ENCODE measurements around the gene NOM1.
"Not testable (repeated sequence)": the region's sequence is repeated elsewhere in the genome, so short reads cannot be mapped to it uniquely, and the experiment has no call there.

The NOM1 gene

DNA sequence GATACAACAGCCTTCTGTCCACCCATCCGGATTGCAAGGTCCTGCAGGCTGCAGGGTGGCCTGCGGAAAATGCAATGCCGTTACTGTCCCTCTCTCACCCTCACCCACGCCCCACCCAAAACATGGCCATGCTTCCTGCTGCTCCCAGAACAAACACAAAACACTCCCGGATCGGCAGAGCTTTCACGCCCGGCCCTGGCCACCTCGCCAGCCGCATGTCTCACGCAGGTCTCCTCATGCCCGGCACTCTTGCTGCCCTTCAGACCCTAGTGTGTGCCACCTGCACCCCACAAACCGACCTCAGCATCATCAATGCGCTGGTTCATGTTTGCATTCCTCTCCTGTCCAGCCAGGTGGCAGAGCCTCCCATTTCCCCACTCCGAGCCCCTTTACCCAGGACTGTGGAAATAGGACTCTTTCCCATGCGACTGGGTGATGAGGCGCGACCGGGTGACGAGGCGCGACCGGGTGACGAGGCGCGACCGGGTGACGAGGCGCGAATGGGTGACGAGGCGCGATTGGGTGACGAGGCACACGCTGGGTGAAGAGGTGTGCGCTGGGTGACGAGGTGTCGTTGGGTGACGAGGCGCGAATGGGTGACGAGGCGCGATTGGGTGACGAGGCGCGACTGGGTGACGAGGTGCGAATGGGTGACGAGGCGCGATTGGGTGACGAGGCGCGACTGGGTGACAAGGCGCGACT lies 8.9 kb upstream of the NOM1 start:
- no peak for DNase-seq

GRCh38 chr7:156941393-156942182 lies 7.9 kb upstream of the NOM1 start:
- DNase-seq, result no peak

DNA sequence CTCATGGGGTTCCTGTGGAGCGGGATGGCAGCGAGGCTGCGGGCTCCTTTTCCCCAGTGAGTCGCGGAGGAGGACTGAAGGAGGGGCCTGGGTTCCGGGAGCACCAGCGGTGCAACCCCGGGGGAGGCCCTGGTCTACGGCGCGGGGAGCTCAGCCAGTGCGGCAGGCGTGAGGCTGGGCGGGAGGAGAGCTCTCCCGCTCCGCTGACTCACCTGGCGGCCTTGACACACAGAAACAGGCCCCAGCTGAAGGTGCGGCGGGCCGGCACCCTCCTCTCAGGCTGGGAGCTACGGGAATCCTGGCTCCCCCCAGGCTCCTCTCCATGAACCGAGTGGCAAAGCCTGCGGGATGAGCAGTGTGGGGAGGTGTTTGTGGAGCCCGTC lies 6.8 kb upstream of the NOM1 start:
- DNase-seq, result no peak

- no peak for DNase-seq
Measured at GRCh38 chr7:156943091-156944041, 6.1 kb upstream of the NOM1 start.

DNA sequence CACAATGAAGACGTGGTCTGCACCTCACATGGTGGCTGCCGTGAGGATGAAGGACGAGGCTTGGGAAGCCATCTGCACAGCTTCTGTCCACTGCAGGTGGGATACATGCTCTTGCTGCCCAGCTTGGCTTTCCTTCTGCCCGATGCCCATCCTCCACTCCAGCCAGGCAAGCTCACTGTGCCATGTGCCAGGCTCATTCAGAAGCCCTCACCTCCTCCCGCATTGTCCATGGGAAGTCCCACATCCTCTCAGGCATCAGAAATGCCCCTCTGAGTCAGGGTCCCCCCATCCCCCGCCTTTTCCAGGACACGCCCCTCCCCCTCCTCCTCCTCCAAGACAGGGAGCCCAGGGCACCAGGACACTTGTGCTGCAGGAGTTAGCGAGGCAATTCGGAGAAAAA lies 4.6 kb upstream of the NOM1 start:
- DNase-seq, result no peak

- no peak for DNase-seq
Measured at GRCh38 chr7:156947120-156947843, 2.2 kb upstream of the NOM1 start.

DNA sequence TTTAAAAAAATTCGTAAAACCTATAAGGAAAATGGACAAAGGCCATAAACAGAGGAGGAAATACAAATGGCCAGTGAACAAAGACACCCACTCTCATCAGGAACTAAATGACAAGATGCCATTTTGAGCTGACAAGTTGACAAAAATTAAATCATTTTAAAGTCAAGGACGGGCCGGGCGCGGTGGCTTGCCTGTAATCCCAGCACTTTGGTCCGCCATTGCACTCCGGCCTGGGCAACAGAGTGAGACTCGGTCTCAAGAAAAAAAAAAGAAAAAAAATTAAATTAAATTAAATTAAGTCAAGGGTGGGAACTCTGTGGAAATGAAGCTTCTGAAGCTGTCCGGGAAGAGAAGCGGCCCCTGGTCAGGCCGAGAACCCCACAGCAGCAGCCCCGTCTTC lies 1.2 kb upstream of the NOM1 start:
- no peak for DNase-seq

DNA sequence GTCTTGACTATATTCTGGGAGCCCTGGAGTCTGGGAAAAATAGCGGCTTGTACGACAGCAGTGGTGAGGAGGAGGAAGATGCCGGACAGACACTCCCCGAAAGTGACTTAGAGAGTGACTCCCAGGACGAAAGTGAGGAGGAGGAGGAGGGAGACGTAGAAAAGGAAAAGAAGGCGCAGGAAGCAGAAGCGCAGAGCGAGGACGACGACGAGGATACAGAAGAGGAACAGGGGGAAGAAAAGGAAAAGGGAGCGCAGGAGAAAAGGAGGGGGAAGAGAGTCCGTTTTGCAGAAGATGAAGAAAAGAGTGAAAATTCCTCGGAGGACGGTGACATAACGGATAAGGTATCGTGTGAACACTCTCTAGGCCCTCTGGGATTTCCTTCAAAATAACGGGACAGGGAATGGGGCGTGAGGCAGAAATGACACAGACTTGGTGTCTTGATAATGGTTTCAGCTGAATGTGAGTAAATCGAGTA lies 908 bp downstream of the NOM1 start:
- DNase-seq, result no peak

GRCh38 chr7:156953215-156953614 lies 3.7 kb downstream of the NOM1 start:
- DNase-seq, result not testable (repeated sequence)

GRCh38 chr7:156954941-156955340 lies 5.4 kb downstream of the NOM1 start:
- DNase-seq, result no peak

DNA sequence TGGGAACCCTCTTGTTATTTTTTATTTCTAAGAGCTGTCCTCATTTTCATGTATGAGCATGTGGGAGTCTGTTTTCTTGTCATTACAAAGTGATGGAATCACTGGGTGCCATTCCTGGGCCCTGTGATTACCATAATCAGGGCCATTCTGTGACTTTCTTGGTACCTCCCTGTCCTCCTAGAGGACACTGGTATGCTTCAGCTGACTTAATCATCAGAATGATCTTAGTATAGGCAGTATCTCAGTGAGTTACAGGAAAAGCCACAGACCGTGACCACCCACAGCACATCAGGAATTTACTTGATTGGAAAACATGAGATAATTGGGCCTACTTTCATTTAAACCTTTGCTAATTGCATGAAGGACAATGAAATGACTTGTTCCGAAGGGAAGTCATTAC lies 7.2 kb downstream of the NOM1 start:
- DNase-seq, result no peak

DNA sequence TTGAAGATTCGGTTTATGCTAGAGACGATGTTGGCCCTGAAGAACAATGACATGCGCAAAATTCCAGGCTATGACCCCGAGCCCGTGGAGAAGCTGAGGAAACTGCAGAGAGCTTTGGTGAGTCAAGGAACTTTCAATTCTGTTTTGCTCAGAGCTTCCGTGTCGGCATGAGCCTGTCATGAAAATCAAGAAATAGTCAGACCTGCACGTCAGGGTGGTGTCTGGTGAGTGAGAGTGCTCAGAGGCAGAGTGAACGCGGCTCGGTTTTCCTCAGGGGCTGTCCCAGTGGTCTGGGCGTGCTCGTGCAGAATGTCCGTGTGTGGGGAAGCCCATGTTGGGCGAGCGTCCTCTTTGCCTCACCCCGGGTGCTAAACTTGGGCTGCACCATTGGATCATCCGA lies 12.6 kb downstream of the NOM1 start:
- DNase-seq, result no peak

DNA sequence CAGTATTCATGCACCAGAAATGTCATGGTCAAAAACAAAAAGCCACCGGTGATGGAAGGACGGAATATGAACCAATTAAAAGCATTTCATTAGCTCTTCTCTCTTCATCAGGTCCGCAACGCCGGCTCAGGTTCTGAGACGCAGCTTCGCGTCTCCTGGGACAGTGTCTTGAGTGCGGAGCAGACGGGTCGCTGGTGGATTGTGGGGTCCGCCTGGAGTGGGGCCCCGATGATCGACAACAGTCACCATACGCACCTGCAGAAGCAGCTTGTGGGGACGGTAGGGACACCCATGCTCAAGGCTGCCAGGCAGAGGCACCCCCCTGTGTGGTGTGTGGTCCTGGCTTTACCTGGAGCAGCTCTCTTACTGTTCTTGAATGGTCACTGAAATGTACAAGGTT lies 13.4 kb downstream of the NOM1 start:
- no peak for DNase-seq

- no peak for DNase-seq
Measured at GRCh38 chr7:156963472-156963871, 14.0 kb downstream of the NOM1 start.

GRCh38 chr7:156964971-156965370 lies 15.5 kb downstream of the NOM1 start:
- DNase-seq, result no peak

GRCh38 chr7:156966387-156966786 lies 16.9 kb downstream of the NOM1 start:
- no peak for DNase-seq

- no peak for DNase-seq
Measured at GRCh38 chr7:156968183-156968582, 18.7 kb downstream of the NOM1 start.

- DNase-seq, result peak; percentile 11
Measured at GRCh38 chr7:156969972-156970420, 20.5 kb downstream of the NOM1 start.

GRCh38 chr7:156975620-156976019 lies 26.1 kb downstream of the NOM1 start:
- DNase-seq, result no peak

DNA sequence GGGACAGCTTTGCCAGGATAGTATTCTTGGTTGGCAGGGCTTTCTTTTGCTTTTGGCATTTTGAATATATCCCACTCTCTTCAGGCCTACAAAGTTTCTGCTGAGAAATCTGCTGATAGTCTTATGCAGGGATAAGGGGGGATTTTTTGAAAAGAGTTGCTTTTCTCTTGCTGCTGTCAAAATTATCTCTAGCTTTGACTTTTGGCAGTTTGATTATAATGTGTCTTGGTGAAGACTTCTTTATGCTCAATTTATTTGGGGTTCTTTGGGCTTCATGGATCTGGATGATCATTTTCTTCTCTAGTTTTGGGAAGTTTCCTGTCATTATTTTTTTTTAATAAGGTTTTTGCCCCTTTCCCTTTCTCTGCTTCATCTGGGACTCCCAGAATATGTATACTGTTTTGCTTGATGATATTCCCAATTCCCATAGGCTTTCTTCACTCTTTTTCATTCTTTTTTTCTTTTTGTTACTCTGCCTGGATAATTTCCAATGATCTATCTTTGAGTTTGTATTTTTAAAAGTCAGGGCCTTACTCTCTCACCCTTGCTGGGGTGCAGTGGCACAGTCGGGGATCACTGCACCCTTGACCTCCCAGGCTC lies 29.6 kb downstream of the NOM1 start:
- DNase-seq, result no peak

- no peak for DNase-seq
Measured at GRCh38 chr7:156979711-156980110, 30.2 kb downstream of the NOM1 start.

All from CD4-positive, alpha-beta T cell treated with Interleukin-21 for 1 hour (primary cell).